Common myeloid progenitor, CD34-positive (primary cell): Measurements from ENCODE around the gene MOB3B.

Experiments used
- CTCF ChIA-PET: fragments of 350-600 bp; sonication (Branson Sonifier 250); formaldehyde crosslinking; loops from one replicate; lab custom pipeline; 2021; ENCODE audit warnings: antibody characterized with exemption; lab: Charles Lee
- POLR2A ChIA-PET: fragments of 350-600 bp; sonication (Branson Sonifier 250); formaldehyde crosslinking; loops from one replicate; lab custom pipeline; 2021; ENCODE audit warnings: antibody characterized with exemption; lab: Charles Lee
- DNase-seq, 3 donors: peaks; one replicate each; pipeline versions ENCODE4 v3.0.0 to v3.0.0-alpha.2; 2013
- H3K27ac ChIP-seq, 2 experiments: 1 replicate in 1 of 2; 2 replicates in 1 of 2; pipeline ENCODE4 v1.7.0; 2013; ENCODE audit warnings: inconsistent platforms in 2 of 2, low read length in 2 of 2, mild to moderate bottlenecking in 2 of 2, low read depth in 1 of 2, moderate library complexity in 1 of 2; ENCODE audit not compliant: severe bottlenecking in 2 of 2, insufficient read depth in 1 of 2, poor library complexity in 1 of 2
- H3K27me3 ChIP-seq, 5 experiments: replicated peaks in 2 of 5; 1 replicate in 3 of 5; 2 replicates in 2 of 5; pipeline versions ENCODE4 v1.6.1 to v1.7.0; 2013; ENCODE audit warnings: low read length in 4 of 5, mild to moderate bottlenecking in 2 of 5, moderate library complexity in 2 of 5, inconsistent platforms in 1 of 5; ENCODE audit not compliant: insufficient read depth in 5 of 5, control insufficient read depth in 4 of 5
- H3K36me3 ChIP-seq, 4 experiments: 1 replicate in 2 of 4; 2 replicates in 2 of 4; pipeline versions ENCODE4 v1.6.1 to v1.7.0; 2013; ENCODE audit warnings: low read length in 3 of 4, control low read depth in 1 of 4, mild to moderate bottlenecking in 1 of 4; ENCODE audit not compliant: control insufficient read depth in 4 of 4, insufficient read depth in 4 of 4
- H3K4me1 ChIP-seq, 4 experiments: 1 replicate in 3 of 4; 2 replicates in 1 of 4; pipeline versions ENCODE4 v1.6.1 to v1.7.1; 2013; ENCODE audit warnings: low read length in 3 of 4, mild to moderate bottlenecking in 3 of 4, control low read depth in 1 of 4, inconsistent platforms in 1 of 4, moderate library complexity in 1 of 4; ENCODE audit not compliant: control insufficient read depth in 4 of 4, insufficient read depth in 4 of 4; ENCODE audit errors: control extremely low read depth in 1 of 4
- H3K4me3 ChIP-seq, 7 experiments: 1 replicate in 4 of 7; 2 replicates in 3 of 7; pipeline versions ENCODE4 v1.5.1 to v1.7.0; 2013; ENCODE audit warnings: mild to moderate bottlenecking in 7 of 7, low read length in 6 of 7, moderate library complexity in 6 of 7, inconsistent platforms in 2 of 7, low read depth in 2 of 7, control low read depth in 1 of 7; ENCODE audit not compliant: insufficient read depth in 4 of 7, control insufficient read depth in 1 of 7; ENCODE audit errors: extremely low read depth in 1 of 7
- H3K9me3 ChIP-seq, 5 experiments: 1 replicate in 4 of 5; 2 replicates in 1 of 5; pipeline versions ENCODE4 v1.6.1 to v1.7.1; 2013; ENCODE audit warnings: low read length in 4 of 5, mild to moderate bottlenecking in 2 of 5, inconsistent platforms in 1 of 5, low read depth in 1 of 5, moderate library complexity in 1 of 5; ENCODE audit not compliant: control insufficient read depth in 4 of 5, insufficient read depth in 2 of 5; ENCODE audit errors: control extremely low read depth in 1 of 5
- WGBS: methylation state at CpG from one replicate; pipeline ENCODE4 v1.1.5; 2013; ENCODE audit not compliant: insufficient coverage; 5-methylcytosine and 5-hydroxymethylcytosine counted together

The MOB3B gene

GRCh38 chr9:27328483-27328882 lies 201.1 kb downstream of the MOB3B start:
- Histone ChIP-seq H3K27me3 (peaks cover 0 to 2% (median 0%) of the 10 kb centered on the region in 5 experiments), H3K4me3 (no peak overlapping the region), H3K27ac (no peak overlapping the region), H3K4me1 (peaks cover 0 to 3% (median 0%) of the 10 kb centered on the region in 4 experiments), H3K36me3 (no peaks in the 10 kb centered on the region), H3K9me3 (no peaks in the 10 kb centered on the region)
- ChIA-PET CTCF (interaction anchor here (11.9 kb wide), 1 partner anchor 206 kb away, joined by 131 read pairs; the partner anchor contains the start of gene MOB3B), POLR2A (no interaction called here)
- 94% methylated on average over 2 of the region's 3 CpGs for WGBS
- no peak for DNase-seq

DNA sequence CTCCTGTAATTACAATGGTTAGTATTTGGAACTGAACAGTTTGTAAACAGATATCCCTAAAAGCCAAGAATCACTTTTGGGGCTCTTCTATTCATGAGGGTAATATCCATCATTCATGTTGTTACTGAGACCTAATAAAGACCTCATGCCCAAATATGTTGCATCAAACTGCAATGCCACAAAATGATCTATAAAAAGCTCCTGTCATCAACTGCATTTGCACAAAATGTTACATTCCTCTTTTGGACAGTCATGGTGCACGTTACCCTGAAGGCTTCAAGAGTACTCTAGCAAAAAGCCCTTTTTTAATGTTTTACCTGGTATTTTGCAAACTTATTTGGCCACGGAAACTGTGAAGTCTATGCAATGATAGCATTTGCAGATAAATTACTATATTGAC lies 218.4 kb downstream of the MOB3B start:
- Histone ChIP-seq H3K27ac (no peak overlapping the region), H3K27me3 (no peaks in the 10 kb centered on the region), H3K9me3 (peaks cover 0 to under 1% (median 0%) of the 10 kb centered on the region in 5 experiments), H3K4me3 (no peak overlapping the region), H3K36me3 (no peaks in the 10 kb centered on the region), H3K4me1 (no peaks in the 10 kb centered on the region)
- ChIA-PET CTCF (interaction anchor here (0.8 to 1.5 kb wide), 2 partner anchors 21 to 237 kb away, joined by 3 to 4 read pairs; no protein-coding TSS in a partner anchor), POLR2A (no interaction called here)
- DNase-seq = no peak
- WGBS = 100% methylated on average over 1 of the region's 2 CpGs

GRCh38 chr9:27310582-27310981 lies 219.0 kb downstream of the MOB3B start:
- CTCF ChIA-PET = interaction anchor here (0.8 to 1.5 kb wide), 3 partner anchors 11 to 238 kb away, joined by 3 to 4 read pairs (median 3); no protein-coding TSS in a partner anchor
- no peak for DNase-seq

DNA sequence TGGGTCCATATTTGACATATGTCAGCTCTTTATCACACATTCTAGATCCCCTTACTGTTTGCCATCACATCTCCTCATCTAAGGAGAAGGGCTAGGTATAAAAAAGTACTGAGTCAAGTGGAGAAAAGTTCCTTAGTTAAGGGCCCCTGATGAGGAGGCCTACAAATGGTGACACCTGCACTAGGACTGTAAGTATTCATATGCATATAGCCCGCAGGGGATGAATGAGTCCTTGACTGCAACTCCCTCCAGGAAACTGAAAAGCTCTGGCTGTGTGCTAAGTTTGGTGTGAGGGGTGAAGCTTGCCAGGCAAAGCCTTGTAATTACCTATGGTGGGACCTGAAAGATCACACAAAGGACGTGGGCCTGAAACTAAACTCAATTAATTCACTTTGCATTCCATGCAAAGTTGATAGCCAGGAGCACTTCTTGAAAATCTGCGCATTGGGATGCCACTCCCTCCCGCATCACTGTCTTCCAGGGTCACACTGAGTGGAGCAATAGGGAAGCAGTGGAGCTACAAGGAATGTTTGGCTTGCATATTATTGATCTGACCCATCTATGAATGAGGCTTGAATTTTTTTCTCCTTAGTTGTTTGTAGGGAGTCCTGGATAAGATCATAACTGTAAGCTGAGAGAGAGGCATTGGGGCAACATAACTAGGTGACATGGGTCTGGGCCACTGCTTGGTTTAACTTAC lies 220.8 kb downstream of the MOB3B start:
- ChIA-PET POLR2A (interaction anchor here (0.5 kb wide), 1 partner anchor 595 kb away, joined by 3 read pairs; no protein-coding TSS in a partner anchor), CTCF (interaction anchor here (1.2 kb wide), 1 partner anchor 9 kb away, joined by 3 read pairs; no protein-coding TSS in a partner anchor)

More at GRCh38 chr9:27310582-27310981, 219.0 kb downstream of the MOB3B start:
- Histone ChIP-seq H3K27ac (no peak overlapping the region), H3K4me3 (no peak overlapping the region), H3K27me3 (no peaks in the 10 kb centered on the region), H3K9me3 (peaks cover 0 to 7% (median 0%) of the 10 kb centered on the region in 5 experiments), H3K36me3 (no peaks in the 10 kb centered on the region), H3K4me1 (no peaks in the 10 kb centered on the region)
- POLR2A ChIA-PET = no interaction called here
- WGBS = 100% methylated on average over 1 of the region's 2 CpGs

DNA sequence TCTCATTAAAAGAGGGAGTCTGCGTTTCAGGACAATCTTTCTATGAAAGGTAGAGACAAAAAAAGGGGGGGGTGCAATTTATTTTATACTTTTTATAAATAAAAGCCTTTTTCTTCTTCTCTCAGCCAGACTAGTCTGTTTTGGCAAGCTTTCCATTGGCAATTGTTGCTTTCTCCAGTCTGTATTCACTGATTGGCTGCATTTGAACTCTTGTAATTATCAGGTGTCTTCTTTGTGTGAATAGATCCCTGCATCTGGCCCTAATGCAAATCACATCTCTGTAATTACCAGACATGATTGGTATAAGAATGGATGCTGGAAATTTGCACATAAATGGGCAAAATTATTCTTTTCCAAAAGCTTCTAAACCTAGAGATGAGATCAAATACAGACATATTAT lies 225.1 kb downstream of the MOB3B start:
- H3K27ac ChIP-seq = no peak overlapping the region
- H3K9me3 ChIP-seq = peaks cover 0 to 7% (median 0%) of the 10 kb centered on the region in 5 experiments
- WGBS = no CpG with 5 or more reads among the region's 1 CpG
- ChIA-PET POLR2A (no interaction called here), CTCF (no interaction called here)
- no peaks in the 10 kb centered on the region for H3K27me3 ChIP-seq
- H3K4me1 ChIP-seq = no peaks in the 10 kb centered on the region
- no peak overlapping the region for H3K4me3 ChIP-seq
- no peaks in the 10 kb centered on the region for H3K36me3 ChIP-seq
- DNase-seq = no peak

More for the DNA sequence above, 220.8 kb downstream of the MOB3B start:
- DNase-seq = no peak
- Histone ChIP-seq H3K4me3 (no peak overlapping the region), H3K36me3 (no peaks in the 10 kb centered on the region), H3K9me3 (peaks cover 0 to 7% (median 0%) of the 10 kb centered on the region in 5 experiments), H3K27me3 (no peaks in the 10 kb centered on the region), H3K27ac (no peak overlapping the region), H3K4me1 (no peaks in the 10 kb centered on the region)
- WGBS = 100% methylated on average over 3 of the region's 4 CpGs

DNA sequence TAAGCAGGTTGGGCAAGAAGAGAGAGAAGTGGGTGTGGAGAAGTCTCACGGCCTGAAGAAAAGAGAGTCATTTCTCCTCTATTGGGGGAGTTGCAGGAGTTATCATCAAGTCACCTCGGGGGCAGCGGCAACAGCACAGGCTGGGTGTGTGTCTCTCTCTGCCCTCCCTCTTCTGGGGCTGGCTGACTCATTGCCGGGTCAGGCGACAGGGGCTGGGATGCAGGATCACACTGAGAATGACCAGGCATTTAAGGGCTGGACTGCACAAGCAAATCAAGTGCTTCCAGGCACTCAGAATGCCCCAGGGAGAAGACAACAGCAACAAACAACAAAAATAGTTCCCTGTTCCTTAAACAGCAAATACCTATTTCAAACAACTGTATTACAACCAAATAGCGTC lies 226.4 kb downstream of the MOB3B start:
- H3K9me3 ChIP-seq = peaks cover 0 to 7% (median 0%) of the 10 kb centered on the region in 5 experiments
- DNase-seq = no peak
- H3K27me3 ChIP-seq = no peaks in the 10 kb centered on the region
- H3K27ac ChIP-seq = no peak overlapping the region
- H3K4me1 ChIP-seq = no peaks in the 10 kb centered on the region
- H3K36me3 ChIP-seq = no peaks in the 10 kb centered on the region
- ChIA-PET POLR2A (no interaction called here), CTCF (no interaction called here)
- 60% methylated on average over 1 of the region's 6 CpGs for WGBS
- H3K4me3 ChIP-seq = no peak overlapping the region

GRCh38 chr9:27297050-27297449 lies 232.6 kb downstream of the MOB3B start, which contains the start of gene EQTN:
EQTN (minus strand) TSS chr9:27297150; CDS start chr9:27297055, 95 bp downstream.
- no peaks in the 10 kb centered on the region for H3K9me3 ChIP-seq
- POLR2A ChIA-PET = no interaction called here
- H3K36me3 ChIP-seq = no peaks in the 10 kb centered on the region
- WGBS = 83% methylated on average over 6 of the region's 7 CpGs
- H3K27ac ChIP-seq = no peak within 1 kb of the TSS
- H3K4me1 ChIP-seq = no peaks in the 10 kb centered on the region
- no peak for DNase-seq
- no peaks in the 10 kb centered on the region for H3K27me3 ChIP-seq
- CTCF ChIA-PET = no interaction called here
- H3K4me3 ChIP-seq = no peak within 1 kb of the TSS
